PC-3 (cell line): ENCODE measurements around the gene RXFP2.

Experiments used
- EZH2phosphoT487 ChIP-seq: fragments of 300-600 bp; sonication (generic); IDR thresholded peaks from 2 replicates; pipeline ENCODE4 v1.6.1; 2018; ENCODE audit warnings: mild to moderate bottlenecking, antibody characterized with exemption, low read length, borderline replicate concordance
- TF ChIP-seq, protein P1 (sequence below): fragments of 300-600 bp; sonication (generic); conservative IDR thresholded peaks from 2 replicates; pipeline ENCODE4 v1.5.1; 2017; ENCODE audit warnings: antibody characterized with exemption, low read depth, mild to moderate bottlenecking, low read length

GRCh38 chr13:31768351-31768750, 29.0 kb downstream of the RXFP2 start:
- no peak for TF ChIP-seq EZH2phosphoT487
- TF ChIP-seq, protein P1, sequence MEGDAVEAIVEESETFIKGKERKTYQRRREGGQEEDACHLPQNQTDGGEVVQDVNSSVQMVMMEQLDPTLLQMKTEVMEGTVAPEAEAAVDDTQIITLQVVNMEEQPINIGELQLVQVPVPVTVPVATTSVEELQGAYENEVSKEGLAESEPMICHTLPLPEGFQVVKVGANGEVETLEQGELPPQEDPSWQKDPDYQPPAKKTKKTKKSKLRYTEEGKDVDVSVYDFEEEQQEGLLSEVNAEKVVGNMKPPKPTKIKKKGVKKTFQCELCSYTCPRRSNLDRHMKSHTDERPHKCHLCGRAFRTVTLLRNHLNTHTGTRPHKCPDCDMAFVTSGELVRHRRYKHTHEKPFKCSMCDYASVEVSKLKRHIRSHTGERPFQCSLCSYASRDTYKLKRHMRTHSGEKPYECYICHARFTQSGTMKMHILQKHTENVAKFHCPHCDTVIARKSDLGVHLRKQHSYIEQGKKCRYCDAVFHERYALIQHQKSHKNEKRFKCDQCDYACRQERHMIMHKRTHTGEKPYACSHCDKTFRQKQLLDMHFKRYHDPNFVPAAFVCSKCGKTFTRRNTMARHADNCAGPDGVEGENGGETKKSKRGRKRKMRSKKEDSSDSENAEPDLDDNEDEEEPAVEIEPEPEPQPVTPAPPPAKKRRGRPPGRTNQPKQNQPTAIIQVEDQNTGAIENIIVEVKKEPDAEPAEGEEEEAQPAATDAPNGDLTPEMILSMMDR: no peak
